NCI-H1092 treated with DMSO at 0.1 percent for 48 hours (cell line): ENCODE results near the gene THEM5.
A peak's percentile ranks its signal among the peaks of the same experiment; 100 is the strongest.
"Not testable (repeated sequence)": the region's sequence is repeated elsewhere in the genome, so short reads cannot be mapped to it uniquely, and the experiment has no call there.

Experiments
- DNase-seq: peaks from one replicate; lab custom pipeline; 2025; lab: John Stamatoyannopoulos, UW

THEM5 gene, protein sequence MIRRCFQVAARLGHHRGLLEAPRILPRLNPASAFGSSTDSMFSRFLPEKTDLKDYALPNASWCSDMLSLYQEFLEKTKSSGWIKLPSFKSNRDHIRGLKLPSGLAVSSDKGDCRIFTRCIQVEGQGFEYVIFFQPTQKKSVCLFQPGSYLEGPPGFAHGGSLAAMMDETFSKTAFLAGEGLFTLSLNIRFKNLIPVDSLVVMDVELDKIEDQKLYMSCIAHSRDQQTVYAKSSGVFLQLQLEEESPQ

GRCh38 chr1:151853411-151853943 is at the start of gene THEM5:
THEM5 (minus strand) TSS chr1:151853712; CDS start chr1:151853565, 147 bp downstream.
- no peak for DNase-seq

GRCh38 chr1:151902858-151903257 is 49.3 kb upstream of the THEM5 start:
- DNase-seq: no peak

GRCh38 chr1:151900804-151901203 is 47.3 kb upstream of the THEM5 start:
- DNase-seq: not testable (repeated sequence)

GRCh38 chr1:151898519-151898991 is 45.0 kb upstream of the THEM5 start:
- no peak for DNase-seq

DNA sequence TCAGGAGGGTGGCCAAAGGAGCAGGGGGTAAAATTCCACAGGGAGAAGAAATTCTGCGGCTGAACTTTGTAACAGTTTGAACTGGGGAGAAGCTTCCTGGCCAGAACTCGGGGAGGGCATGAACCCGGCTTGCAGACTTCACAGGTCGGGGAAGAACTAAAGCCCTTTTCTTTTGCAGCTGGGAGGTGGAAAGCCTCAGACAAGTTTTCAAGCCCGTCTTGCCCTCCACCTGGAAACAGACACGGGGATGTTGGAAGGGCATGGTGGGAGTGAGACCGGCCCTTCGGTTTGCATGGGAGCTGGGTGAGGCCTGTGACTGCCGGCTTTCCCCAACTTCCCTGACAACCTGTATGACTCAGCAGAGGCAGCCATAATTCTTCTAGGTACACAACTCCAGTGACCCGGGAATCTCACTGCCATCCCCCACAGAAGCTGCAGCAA is 44.5 kb upstream of the THEM5 start:
- no peak for DNase-seq

- no peak for DNase-seq
These were observed 39.8 kb upstream of the THEM5 start for GRCh38 chr1:151893176-151893924.

DNA sequence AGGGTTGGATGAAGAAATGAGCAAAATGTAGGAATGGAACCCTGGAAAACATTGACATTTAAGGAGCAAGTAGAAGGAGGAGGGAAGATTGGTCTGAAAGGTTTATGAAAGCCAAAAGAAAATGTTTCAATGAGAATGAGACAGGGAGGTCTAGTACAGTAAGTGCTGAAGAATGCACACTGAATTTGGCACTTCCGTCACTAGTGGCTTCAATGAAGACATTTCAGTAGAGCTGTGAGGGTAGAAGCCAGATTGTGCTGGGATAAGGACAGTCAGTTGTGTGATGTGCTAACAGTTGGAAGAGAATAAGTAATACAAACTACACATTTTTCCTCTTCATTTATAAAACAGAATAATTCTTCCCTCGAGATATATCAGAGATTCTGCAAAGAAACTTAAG is 38.7 kb upstream of the THEM5 start:
- DNase-seq: no peak

DNA sequence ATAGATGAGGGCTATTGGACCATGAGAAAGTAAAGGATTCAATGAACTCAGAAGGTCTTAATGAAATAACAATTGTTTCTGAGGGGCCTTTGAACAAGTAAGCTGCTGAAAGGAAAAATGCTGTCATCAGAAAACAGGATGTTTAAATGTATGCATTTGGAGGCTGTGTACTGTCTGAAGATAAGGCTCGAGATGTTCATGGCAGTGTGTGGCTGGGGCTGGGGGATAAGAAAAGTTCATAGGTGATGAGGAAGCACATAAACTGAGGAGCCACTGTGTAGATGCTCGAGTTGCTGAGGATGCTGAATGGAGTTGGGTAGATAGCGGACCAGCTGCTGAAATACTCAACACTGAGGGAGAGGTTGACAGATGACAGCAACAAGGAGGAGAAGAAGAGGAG is 38.0 kb upstream of the THEM5 start:
- no peak for DNase-seq

DNA sequence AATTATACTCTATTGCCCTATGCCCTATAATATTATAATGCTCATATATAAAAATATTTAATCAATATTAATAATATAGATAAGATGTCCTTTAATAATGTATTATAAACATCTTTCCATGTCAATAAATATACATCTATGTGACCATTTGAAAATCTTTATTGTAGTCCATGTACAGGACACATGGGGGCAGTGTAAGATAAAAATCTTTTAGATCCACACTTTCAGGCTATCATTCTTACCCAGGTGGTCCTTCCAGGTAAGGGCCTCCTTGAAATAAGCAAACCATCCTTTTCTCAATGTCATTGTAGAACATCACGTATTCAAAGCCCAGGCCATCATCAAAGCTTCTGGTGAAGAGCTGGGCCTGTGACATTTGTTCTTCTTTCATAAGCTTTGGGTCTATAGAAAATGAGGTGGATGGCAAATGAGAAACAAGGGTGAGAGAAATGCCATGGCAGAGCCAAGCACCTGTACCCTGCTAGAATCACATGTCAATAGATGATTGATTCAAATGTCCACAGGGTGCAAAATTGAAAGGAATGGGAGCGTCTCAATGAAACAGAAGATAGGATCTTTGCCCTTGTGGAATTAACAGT is 35.6 kb upstream of the THEM5 start:
- DNase-seq: peak; percentile 14

DNA sequence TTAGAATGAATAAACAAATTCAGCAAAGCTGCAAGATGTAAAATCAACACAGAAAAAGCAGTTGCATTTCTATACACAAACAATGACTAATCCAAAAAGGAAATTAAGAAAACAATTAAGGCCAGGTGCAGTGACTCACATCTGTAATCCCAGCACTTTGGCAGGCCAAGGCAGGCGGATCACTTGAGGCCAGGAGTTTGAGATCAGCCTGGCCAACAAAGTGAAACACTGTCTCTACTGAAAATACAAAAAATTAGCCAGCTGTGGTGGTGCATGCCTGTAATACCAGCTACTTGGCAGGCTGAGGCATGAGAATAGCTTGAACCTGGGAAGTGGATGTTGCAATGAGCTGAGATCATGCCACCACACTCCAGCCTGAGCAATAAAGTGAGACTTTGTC is 33.5 kb upstream of the THEM5 start:
- DNase-seq: no peak

DNA sequence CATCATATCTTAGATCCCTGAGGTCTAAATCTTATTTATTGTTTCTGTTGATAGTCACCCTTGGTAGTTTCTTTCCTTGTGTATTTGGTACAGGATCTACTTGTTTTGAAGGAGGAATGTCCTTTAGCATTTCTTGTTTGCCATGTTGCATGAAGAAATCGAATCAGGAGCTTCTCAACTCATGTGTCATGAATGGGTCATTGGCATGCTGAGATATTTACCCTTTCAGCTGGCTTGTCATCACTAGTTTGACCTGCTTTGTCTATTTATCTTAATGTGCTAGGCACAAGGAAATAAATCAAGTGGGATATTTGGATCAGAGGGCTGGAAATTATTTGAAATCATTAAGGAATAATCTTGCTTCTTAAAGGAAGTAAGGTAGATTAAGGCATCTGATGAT is 32.0 kb upstream of the THEM5 start:
- DNase-seq: no peak

- DNase-seq: not testable (repeated sequence)
These were observed 31.4 kb upstream of the THEM5 start for GRCh38 chr1:151884879-151885278.

DNA sequence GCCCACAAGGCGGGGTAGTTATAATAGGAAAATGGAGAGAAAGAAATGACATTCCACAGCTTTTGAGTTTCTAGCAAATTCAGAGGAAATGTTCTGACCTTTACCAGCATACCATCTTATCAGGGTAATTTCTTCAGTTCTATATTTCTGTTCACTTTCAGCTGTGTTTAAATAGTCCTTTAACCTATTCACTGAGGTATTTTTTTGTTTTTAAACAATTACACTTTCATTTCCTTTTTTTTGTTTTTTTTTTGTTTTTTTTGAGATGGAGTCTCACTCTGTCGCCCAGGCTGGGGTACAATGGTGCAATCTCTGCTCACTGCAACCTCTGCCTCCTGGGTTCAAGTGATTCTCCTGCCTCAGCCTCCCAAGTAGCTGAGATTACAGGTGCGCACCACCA is 30.9 kb upstream of the THEM5 start:
- not testable (repeated sequence) for DNase-seq

DNA sequence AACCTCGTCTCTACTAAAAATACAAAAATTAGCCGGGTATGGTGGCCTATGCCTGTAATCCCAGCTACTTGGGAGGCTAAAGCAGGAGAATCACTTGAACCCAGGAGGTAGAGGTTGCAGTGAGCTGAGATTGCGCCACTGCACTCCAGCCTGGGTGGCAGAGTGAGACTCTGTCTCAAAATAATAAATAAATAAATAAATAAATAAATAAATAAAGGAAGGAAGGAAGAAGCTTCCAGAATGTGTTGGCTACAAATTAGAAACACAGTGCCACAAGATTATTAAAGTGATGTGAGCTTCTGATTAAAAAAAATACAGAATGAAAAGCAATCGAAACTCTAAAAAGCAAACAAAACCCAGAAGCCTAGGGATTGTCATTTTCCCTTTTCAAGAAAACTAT is 30.4 kb upstream of the THEM5 start:
- not testable (repeated sequence) for DNase-seq

DNA sequence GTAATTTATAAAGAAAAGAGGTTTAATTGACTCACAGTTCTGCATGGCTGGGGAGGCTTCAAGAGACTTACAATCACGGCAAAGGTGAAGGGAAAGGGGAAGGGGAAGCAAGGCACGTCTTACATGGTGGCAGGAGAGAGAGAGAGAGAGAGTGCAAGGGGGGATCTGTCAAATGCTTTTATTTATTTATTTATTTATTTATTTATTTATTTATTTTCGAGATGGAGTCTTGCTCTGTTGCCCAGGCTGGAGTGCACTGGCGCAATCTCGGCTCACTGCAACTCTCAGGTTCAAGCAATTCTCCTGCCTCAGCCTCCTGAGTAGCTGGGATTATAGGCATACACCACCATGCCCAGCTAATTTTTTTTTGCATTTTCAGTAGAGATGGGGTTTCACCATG is 29.4 kb upstream of the THEM5 start:
- DNase-seq: not testable (repeated sequence)

- DNase-seq: no peak
These were observed 29.0 kb upstream of the THEM5 start for GRCh38 chr1:151882466-151882865.

DNA sequence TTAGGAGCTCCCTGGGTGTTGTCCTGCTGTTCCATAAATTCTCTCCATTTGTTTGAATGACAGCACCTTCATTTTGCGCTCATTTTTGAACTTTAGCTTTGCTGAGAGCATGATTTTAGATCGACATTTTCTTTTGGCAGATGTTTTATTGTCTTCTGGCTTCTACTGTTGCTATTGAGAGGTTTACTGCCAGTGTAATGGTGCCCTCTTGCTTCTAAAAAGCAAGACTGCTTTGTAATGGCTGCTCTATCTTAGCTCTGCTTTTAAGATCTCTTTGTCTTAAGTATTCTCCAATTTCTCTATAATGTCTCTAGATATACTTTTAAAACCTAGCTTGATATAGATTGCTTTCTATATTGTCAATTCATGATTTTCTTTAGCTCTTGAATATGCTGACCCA is 28.0 kb upstream of the THEM5 start:
- DNase-seq: no peak

- no peak for DNase-seq
These were observed 22.0 kb upstream of the THEM5 start for GRCh38 chr1:151875419-151876097.

DNA sequence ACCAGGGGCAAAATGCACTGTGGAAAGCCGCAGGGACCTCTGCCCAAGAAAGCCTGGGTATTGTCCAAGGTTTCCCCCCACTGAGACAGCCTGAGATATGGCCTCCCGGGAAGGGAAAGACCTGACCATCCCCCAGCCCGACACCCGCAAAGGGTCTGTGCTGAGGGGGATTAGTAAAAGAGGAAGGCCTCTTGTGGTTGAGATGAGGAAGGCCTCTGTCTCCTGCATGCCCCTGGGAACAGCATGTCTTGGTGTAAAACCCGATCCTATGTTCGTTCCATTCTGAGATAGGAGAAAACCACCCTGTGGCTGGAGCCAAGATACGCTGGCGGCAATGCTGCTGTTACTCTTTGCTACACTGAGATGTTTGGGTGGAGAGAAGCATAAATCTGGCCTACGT is 19.3 kb upstream of the THEM5 start:
- DNase-seq: not testable (repeated sequence)

GRCh38 chr1:151871284-151872030 is 17.9 kb upstream of the THEM5 start:
- DNase-seq: no peak

GRCh38 chr1:151868486-151868885 is 15.0 kb upstream of the THEM5 start:
- no peak for DNase-seq
